GM12873 (cell line): ENCODE data around the gene CYP19A1.

ENCODE experiments used
- TF ChIP-seq, protein P1 (sequence below): IDR thresholded peaks from 2 replicates; pipeline ENCODE4 v1.5.1; 2012; ENCODE audit warnings: low read depth, mild to moderate bottlenecking, moderate library complexity, low read length, control low read depth; ENCODE audit not compliant: insufficient read depth; ENCODE audit errors: missing control alignments

The CYP19A1 gene

DNA sequence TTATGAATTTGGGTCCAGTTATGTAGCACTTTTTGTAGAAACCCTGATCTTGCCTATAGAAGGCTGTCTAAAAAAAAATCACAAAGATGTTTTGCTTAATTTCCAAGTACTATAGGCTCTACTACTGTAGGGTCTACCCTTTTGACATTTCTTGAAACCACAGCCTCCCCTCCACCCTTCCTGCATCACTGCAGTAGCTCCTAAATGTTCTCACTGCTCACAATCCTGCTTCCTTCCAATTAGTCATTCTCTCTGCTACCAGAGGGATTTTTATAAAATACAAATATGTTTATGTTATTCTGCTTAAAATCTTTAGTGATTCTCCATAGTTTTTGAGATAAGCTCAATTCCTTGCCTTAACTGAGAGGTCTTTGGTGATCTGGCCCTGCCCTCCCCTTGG, 114.0 kb downstream of the CYP19A1 start:
- TF ChIP-seq, protein P1, sequence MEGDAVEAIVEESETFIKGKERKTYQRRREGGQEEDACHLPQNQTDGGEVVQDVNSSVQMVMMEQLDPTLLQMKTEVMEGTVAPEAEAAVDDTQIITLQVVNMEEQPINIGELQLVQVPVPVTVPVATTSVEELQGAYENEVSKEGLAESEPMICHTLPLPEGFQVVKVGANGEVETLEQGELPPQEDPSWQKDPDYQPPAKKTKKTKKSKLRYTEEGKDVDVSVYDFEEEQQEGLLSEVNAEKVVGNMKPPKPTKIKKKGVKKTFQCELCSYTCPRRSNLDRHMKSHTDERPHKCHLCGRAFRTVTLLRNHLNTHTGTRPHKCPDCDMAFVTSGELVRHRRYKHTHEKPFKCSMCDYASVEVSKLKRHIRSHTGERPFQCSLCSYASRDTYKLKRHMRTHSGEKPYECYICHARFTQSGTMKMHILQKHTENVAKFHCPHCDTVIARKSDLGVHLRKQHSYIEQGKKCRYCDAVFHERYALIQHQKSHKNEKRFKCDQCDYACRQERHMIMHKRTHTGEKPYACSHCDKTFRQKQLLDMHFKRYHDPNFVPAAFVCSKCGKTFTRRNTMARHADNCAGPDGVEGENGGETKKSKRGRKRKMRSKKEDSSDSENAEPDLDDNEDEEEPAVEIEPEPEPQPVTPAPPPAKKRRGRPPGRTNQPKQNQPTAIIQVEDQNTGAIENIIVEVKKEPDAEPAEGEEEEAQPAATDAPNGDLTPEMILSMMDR = no peak

DNA sequence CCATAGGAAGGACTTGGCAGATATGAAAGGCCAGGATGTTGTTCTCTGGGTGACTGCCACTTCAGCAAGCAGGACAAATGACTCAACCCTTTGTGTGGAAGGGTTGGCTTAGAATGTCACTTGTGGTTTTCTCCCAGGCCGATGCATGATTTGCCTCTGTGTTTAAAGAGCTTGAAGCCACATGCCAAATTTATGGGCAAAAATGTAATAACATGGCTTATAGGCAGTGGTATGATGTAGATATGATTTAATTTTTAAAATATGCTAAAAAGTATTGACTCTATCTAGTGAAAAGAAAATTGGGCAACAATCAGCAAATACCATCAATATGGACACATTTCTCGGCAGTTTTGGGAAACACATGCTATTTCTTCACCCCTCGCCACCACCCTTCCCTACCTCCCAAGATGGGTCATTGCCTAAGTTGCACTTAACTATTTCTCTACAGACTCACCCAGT, 114.6 kb downstream of the CYP19A1 start:
- TF ChIP-seq, protein P1 = no peak

DNA sequence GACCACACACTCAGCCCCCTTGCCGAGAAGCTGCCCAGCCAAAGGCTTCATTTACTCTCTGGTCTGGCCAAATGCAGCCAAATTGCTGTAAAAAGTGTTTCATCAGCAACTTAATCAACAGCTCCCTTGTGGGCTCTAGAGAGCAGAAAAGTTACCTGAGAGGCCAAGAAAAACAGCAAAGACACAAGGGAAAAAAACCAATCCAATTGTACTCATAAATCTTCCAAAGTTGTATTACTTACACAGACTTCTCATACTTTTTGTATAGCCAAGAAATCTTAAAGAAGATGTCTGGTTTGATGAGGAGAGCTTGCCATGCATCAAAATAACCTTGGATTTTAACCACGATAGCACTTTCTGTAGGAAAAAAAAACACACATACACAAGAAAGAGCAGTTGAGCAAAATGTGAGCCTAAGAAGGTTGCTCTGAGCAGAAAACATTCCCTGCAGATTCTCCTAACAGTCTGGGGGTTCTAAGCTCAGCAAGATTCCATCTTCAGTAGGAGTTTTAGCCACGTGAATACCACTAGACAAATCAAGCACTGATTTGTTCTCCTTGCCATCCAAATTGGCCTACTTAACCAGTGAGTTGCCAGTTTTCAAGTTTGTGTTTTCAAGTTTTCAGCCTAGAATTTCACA, 120.0 kb downstream of the CYP19A1 start:
- TF ChIP-seq, protein P1 = no peak

DNA sequence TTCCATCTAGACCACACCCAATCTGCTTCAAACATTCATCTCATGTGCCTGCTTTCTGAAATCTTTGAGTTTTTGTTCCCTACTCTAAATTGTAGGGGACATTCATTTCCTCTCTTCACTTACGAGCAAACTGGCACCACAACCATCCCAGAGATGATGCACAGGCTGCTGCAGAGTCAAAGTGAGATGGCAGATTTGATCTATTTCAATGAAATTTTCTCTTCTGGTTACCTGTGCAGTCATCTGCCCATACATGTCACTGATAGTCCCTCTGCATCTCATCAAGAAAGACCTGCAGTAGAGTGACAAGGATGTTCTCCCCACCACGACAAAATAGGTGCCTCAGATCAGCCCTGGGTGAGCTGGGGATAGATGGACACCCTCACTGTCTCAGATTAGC, 125.5 kb downstream of the CYP19A1 start:
- TF ChIP-seq, protein P1 = no peak

DNA sequence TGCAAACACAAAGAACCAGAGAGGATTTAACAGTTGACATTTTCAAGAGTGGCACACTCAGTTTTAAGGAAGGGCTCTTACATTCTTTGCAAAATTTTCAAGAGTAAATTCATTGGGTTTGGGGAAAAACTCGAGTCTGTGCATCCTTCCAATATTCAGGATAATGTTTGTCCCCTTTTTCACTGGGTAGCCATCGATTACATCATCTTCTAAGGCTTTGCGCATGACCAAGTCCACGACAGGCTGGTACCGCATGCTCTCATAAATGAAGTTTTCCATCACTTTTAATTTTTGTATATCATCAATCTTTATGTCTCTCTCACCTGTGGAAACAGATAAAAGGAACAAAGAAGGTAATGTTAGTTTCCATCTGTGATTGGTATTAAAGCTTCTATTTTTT, 126.2 kb downstream of the CYP19A1 start:
- TF ChIP-seq, protein P1 = no peak

DNA sequence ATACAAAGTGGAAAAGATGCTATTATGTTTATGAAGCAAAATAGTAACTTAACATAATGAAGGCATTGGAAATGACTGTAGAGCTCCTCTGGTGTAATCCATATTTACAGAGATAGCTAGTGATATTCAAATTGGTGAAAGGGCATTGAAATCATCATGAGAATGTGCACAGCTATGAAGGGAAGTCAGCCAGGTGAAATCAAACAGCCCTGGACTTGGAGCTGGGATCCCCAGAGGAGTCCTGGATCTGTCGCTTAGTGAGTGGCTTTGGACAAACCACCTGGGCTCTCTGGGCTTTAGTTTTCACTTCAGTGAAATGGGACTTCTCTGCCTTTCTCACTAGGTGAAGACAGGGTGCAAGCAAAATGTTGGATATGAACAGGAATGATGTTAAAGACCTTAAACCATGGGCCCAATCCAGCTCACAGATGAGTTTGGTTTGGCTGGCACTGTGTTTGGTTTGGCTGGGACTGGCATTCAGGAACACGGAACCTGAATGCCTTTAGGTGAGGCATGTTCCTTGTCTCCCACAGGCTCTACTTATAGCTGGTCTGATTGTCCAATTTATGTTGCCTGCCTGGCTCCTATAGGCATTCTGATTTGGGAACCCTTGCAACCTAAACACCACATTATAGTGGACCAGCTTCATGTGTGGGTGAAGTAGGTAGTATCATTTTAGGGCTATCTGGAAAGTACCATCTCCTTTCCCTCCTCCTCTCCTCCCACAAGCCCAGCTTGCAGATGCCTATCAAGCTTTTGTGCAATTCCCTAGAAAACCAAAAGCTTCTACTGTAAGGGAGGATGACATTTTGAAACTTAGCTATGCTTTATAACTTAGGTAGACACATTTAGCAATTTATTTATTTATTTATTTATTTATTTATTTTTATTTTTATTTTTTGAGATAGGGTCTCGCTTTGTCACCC, 133.1 kb downstream of the CYP19A1 start:
- TF ChIP-seq, protein P1 = no peak

DNA sequence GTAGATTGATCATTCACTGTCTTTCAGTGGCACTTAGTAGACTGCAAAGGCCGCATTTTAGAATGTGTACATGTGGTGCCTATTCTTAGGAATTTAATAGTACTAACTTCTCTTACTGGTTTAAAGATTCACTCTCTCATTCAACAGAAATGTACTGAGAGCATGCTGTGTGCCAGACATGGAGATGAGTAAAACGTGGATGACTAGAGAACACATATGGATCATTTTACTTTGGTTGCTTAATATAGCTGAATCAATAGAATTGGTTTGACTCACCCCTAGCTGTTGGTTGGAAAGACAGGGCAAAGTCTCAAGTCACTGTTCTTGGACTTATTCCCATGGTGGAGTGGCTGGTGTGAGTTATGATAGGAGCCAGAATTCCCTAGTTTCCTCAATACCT, 134.6 kb downstream of the CYP19A1 start:
- TF ChIP-seq, protein P1 = no peak
